Erythroblast (primary cell): ENCODE results near the gene SUPT3H.

Experiments used
- GATA1 ChIP-seq: IDR thresholded peaks from 2 replicates; pipeline ENCODE4 v1.6.1; 2011; ENCODE audit warnings: low read depth, mild to moderate bottlenecking, control low read depth, low read length, moderate library complexity
- POLR2A ChIP-seq: IDR thresholded peaks from 2 replicates; pipeline ENCODE4 v1.6.1; 2011; ENCODE audit warnings: mild to moderate bottlenecking, low read length

GRCh38 chr6:44854712-44855443, 522.9 kb downstream of the SUPT3H start:
- TF ChIP-seq POLR2A (no peak), GATA1 (no peak)
